Activated T-cell treated with anti-CD3 and anti-CD28 coated beads, Interleukin-2, amount 50 U/mL, for 72 hours (primary cell): ENCODE data around the gene TIPARP. TPM values are rescaled to one million over a fixed set of nuclear protein-coding genes. Genes with fewer than 3 reads are reported as not detected.

Experiments used
- ATAC-seq, 2 donors: fragments of 150-1000 bp; cut with Tn5 transposase; replicated peaks in 1 of 2; 2 replicates each; pipeline ENCODE4 v1.10.0; 2021; ENCODE audit warnings: moderate library complexity in 2 of 2, mild to moderate bottlenecking in 1 of 2
- DNase-seq, 2 donors: peaks; one replicate each; pipeline ENCODE4 v3.0.0; 2021 to 2022; ENCODE audit warnings: mixed read lengths in 1 of 2
- H3K27ac Mint-ChIP-seq: one replicate; pipeline ENCODE4 v1.8.0; 2022; ENCODE audit warnings: mild to moderate bottlenecking, moderate library complexity, mixed read lengths
- H3K27me3 Mint-ChIP-seq: one replicate; pipeline ENCODE4 v1.8.0; 2022; ENCODE audit warnings: low read depth, mixed read lengths
- H3K36me3 Mint-ChIP-seq, 2 donors: one replicate each; pipeline ENCODE4 v1.8.0; 2022; ENCODE audit warnings: mixed read lengths in 2 of 2, mild to moderate bottlenecking in 1 of 2; ENCODE audit not compliant: insufficient read depth in 2 of 2
- H3K4me1 Mint-ChIP-seq: one replicate; pipeline ENCODE4 v1.8.0; 2022; ENCODE audit warnings: low read depth, mixed read lengths
- H3K4me3 Mint-ChIP-seq, 2 donors: one replicate each; pipeline ENCODE4 v1.8.0; 2022; ENCODE audit warnings: mild to moderate bottlenecking in 2 of 2, mixed read lengths in 2 of 2, moderate library complexity in 2 of 2
- H3K9me3 Mint-ChIP-seq, 2 donors: one replicate each; pipeline ENCODE4 v1.8.0; 2022; ENCODE audit warnings: mixed read lengths in 2 of 2
- total RNA-seq, 2 donors: library from RNA; stranded (reverse); gene quantifications; one replicate each; pipeline ENCODE4 v1.2.3, GENCODE V29; 2022

The TIPARP gene
- total RNA-seq, 2 donors from 2014 or later: 21.3 to 21.6 TPM

DNA sequence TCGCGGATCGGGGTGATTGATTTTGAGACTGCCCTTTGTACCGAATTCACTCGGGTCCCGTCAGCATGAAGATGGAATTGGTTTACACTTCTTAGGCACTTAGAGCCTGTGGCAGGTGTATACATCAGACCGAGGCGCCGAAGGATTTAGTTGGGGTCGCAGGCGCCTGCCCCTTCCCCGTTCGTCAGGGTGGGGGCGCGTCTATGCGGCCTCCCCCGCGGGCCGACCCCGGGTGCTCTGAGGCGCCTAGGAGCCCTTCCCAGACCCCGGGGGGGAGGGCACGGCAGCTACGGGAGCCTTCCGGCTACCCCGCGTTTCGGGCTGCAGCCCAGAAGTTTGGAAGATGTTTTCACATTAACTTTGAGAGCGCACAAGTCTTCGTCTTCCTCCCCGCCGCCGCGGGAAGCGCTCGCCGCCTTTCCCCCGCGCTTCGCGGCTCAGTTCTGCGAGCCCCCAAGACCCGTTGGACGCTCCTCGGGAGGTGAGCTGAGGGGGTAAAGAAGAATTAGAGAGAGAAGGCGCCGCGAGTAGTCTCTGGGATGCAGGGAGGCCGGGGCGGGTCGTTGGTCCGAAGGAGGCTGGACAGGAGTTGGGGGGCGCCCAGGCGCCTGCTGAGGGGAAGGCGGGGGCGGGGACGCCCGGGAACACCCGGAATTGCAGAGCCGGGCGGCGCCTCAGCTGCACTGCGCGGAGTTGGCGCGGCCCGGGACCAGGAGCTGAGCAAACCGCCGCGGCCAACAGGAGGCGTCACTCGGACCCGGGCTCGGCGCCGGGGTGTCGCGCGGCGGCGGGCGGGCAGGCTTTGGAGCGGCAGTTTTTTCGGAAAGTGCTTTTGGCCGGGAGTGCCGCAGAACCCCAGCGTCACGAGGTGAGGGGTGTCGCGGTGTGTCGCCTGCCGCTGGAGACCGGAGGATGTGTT, 780 bp downstream of the TIPARP start:
- Mint-ChIP-seq H3K9me3 (no peaks in the 10 kb centered on the region), H3K27ac (peak overlapping the region; percentile 75), H3K4me1 (peaks cover 50% of the 10 kb centered on the region), H3K4me3 (peak overlapping the region; percentile 95 to 98), H3K36me3 (peaks cover 18 to 30% of the 10 kb centered on the region in 2 donors), H3K27me3 (peaks cover 9% of the 10 kb centered on the region)
- peak; percentile 1 to 17 for ATAC-seq
- peak; percentile 39 to 55 for DNase-seq

DNA sequence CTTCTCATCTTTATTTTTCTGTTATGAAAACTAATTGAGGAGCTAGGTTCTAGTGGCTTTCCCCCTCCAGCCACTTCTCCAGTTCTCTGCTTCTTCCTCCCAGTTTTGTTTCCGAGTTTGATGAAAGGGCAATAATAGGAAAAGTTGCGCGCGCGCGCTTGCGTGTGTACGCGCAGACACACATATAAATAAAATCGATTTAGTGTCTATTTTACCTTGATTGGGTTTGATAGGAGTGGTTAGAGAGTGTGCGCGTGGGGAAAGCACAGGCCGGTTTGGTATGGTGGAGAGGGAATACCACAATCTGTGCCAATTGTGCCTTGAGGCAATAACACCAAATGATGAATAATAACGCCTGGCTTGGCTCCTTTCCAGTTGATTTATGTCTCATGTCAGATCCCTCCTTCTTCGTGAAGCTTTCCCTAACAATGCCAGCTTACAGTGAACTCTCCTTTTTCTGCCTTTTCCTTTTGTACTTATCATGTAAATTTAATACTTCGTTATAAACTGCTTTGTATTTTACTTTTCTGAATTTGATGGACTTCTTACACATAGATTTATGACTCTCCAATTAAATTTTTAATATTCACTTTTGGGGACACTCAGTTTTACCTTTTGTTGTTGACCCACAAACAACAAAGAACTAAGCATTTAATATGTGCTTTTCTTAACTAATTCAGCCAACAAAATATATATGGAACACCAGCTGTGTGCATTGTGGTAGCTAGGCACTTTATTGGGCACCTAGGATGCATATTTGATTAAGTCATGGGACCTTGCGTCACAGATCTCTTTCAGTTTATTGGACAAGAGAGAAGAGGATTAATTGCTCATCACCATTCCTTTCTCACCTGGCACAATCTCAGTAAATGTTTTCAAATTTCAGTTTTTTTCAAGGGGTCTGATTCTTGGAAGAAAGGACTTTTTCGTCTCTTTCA, 1.7 kb downstream of the TIPARP start:
- H3K36me3 Mint-ChIP-seq: peaks cover 22 to 37% of the 10 kb centered on the region in 2 donors
- no peak for ATAC-seq
- peak; percentile 51 to 58 for DNase-seq
- peaks cover 9% of the 10 kb centered on the region for H3K27me3 Mint-ChIP-seq
- H3K9me3 Mint-ChIP-seq: no peaks in the 10 kb centered on the region
- H3K27ac Mint-ChIP-seq: peak overlapping the region; percentile 97
- H3K4me1 Mint-ChIP-seq: peaks cover 59% of the 10 kb centered on the region
- peak overlapping the region; percentile 95 to 98 for H3K4me3 Mint-ChIP-seq

GRCh38 chr3:156676768-156677479, 2.5 kb downstream of the TIPARP start:
- DNase-seq (peak; percentile 48 to 53), ATAC-seq (peak; percentile 34)
- Mint-ChIP-seq H3K9me3 (no peaks in the 10 kb centered on the region), H3K4me1 (peaks cover 67% of the 10 kb centered on the region), H3K36me3 (peaks cover 22 to 40% of the 10 kb centered on the region in 2 donors), H3K4me3 (peak overlapping the region; percentile 95 to 98), H3K27ac (peak overlapping the region; percentile 97), H3K27me3 (peaks cover 4% of the 10 kb centered on the region)

DNA sequence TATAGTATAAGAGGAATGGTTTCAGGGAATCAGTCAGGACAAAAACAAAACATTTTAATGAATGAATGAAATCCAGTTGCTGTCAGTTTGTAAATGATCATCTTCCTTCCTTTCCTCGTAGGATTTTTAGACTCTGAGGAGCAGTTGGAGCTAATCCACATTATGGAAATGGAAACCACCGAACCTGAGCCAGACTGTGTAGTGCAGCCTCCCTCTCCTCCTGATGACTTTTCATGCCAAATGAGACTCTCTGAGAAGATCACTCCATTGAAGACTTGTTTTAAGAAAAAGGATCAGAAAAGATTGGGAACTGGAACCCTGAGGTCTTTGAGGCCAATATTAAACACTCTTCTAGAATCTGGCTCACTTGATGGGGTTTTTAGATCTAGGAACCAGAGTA, 3.1 kb downstream of the TIPARP start:
- ATAC-seq (no peak), DNase-seq (no peak)
- peaks cover 22 to 42% of the 10 kb centered on the region in 2 donors for H3K36me3 Mint-ChIP-seq
- H3K4me3 Mint-ChIP-seq: peak overlapping the region; percentile 95 to 98
- H3K9me3 Mint-ChIP-seq: no peaks in the 10 kb centered on the region
- H3K27ac Mint-ChIP-seq: peak overlapping the region; percentile 97
- peaks cover 74% of the 10 kb centered on the region for H3K4me1 Mint-ChIP-seq
- H3K27me3 Mint-ChIP-seq: no peaks in the 10 kb centered on the region

- Mint-ChIP-seq H3K36me3 (peaks cover 22 to 42% of the 10 kb centered on the region in 2 donors), H3K9me3 (no peaks in the 10 kb centered on the region), H3K27ac (peak overlapping the region; percentile 21), H3K4me3 (peak overlapping the region in 1 of 2 donors; percentile 95), H3K4me1 (peaks cover 72% of the 10 kb centered on the region), H3K27me3 (no peaks in the 10 kb centered on the region)
- ATAC-seq (no peak), DNase-seq (no peak)
Measured at GRCh38 chr3:156678197-156678596, 3.8 kb downstream of the TIPARP start.

DNA sequence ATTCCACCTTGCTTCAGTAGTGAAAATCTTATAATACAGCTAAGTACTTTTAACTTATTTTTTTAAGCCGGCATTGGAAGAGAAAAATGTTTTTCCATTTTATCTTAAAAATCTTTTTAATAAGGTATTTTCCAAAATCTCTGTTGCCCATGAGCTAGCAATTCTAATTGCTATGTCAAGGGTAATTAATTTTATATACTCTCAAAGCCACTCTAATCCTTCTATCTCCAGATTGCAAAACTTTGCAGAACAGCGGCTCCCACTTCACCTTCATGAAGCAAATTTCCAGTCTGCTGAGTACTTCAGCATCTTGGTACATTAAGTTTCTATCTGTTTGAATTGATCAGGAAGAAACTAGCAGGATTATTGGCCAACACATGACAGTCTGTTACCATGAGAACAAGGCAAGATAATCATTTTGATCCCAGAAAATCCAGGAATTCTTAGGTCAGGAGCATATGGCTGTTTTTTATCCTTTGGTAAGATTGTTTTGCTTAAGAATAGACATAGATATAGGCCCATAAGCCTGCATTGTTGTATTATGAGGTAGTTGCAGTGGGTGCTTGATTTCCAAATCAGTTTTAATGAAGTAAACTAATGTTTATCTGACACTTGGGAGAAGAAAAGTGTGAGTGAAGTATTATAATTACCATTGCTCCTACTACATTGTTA, 6.0 kb downstream of the TIPARP start:
- H3K4me1 Mint-ChIP-seq: peaks cover 80% of the 10 kb centered on the region
- ATAC-seq (no peak), DNase-seq (no peak)
- H3K27me3 Mint-ChIP-seq: no peaks in the 10 kb centered on the region
- H3K9me3 Mint-ChIP-seq: no peaks in the 10 kb centered on the region
- peaks cover 22 to 42% of the 10 kb centered on the region in 2 donors for H3K36me3 Mint-ChIP-seq
- peak overlapping the region; percentile 37 to 66 for H3K4me3 Mint-ChIP-seq
- no peak overlapping the region for H3K27ac Mint-ChIP-seq

DNA sequence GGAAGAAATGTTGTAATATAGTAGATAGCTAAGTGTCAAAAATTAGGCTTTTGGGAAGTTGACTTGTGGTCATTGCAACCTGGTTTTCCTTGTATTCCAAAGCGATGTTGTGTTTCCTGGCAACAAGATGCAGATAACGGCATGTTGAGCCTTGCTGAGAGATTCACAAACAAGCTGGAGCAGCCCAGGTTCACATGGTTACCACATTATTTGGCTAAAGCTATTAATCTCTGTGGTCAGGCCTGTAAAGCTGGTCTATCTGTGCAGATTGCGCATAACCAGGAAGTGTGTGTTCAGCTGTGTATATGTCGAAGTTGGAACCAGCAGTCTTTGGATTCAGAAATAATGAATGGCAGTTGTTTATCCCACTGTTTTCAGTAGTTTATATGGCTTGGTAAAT, 6.6 kb downstream of the TIPARP start:
- no peaks in the 10 kb centered on the region for H3K9me3 Mint-ChIP-seq
- peaks cover 19 to 38% of the 10 kb centered on the region in 2 donors for H3K36me3 Mint-ChIP-seq
- DNase-seq: no peak
- peaks cover 85% of the 10 kb centered on the region for H3K4me1 Mint-ChIP-seq
- no peak for ATAC-seq
- H3K27ac Mint-ChIP-seq: no peak overlapping the region
- peak overlapping the region; percentile 37 to 66 for H3K4me3 Mint-ChIP-seq
- no peaks in the 10 kb centered on the region for H3K27me3 Mint-ChIP-seq

DNA sequence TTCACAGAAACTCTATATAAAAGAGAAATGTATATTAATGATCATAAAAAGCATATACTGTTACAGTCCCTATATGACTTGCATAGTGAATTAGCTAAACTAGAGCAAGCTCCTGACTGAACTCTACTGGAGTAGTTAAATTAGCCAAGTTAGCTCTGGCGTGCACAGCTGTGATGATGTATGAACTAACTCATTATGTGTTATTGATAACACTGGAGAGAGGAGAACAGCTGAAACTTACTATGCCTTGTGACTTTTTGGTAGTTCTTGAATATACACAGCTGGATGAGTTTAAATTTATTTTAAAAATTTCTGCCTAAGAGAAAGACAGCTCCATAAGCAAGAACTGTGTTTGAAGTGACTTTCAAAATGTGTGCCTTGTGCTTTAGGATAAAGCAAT, 8.1 kb downstream of the TIPARP start:
- DNase-seq: no peak
- H3K27ac Mint-ChIP-seq: no peak overlapping the region
- H3K4me3 Mint-ChIP-seq: no peak overlapping the region
- H3K27me3 Mint-ChIP-seq: no peaks in the 10 kb centered on the region
- H3K4me1 Mint-ChIP-seq: peaks cover 81% of the 10 kb centered on the region
- no peaks in the 10 kb centered on the region for H3K9me3 Mint-ChIP-seq
- ATAC-seq: no peak
- H3K36me3 Mint-ChIP-seq: peaks cover 17 to 30% of the 10 kb centered on the region in 2 donors

- H3K27me3 Mint-ChIP-seq: no peaks in the 10 kb centered on the region
- no peak overlapping the region for H3K4me3 Mint-ChIP-seq
- H3K4me1 Mint-ChIP-seq: peaks cover 81% of the 10 kb centered on the region
- no peaks in the 10 kb centered on the region for H3K9me3 Mint-ChIP-seq
- ATAC-seq (no peak), DNase-seq (no peak)
- peaks cover 15 to 25% of the 10 kb centered on the region in 2 donors for H3K36me3 Mint-ChIP-seq
- H3K27ac Mint-ChIP-seq: no peak overlapping the region
Measured at GRCh38 chr3:156682963-156683362, 8.6 kb downstream of the TIPARP start.

GRCh38 chr3:156685198-156685597, 10.8 kb downstream of the TIPARP start:
- Mint-ChIP-seq H3K27ac (peak overlapping the region; percentile 48), H3K9me3 (no peaks in the 10 kb centered on the region), H3K4me1 (peaks cover 80% of the 10 kb centered on the region), H3K4me3 (peak overlapping the region; percentile 4 to 63), H3K36me3 (peaks cover 6 to 19% of the 10 kb centered on the region in 2 donors), H3K27me3 (no peaks in the 10 kb centered on the region)
- ATAC-seq (peak; percentile 54 to 77), DNase-seq (no peak)

DNA sequence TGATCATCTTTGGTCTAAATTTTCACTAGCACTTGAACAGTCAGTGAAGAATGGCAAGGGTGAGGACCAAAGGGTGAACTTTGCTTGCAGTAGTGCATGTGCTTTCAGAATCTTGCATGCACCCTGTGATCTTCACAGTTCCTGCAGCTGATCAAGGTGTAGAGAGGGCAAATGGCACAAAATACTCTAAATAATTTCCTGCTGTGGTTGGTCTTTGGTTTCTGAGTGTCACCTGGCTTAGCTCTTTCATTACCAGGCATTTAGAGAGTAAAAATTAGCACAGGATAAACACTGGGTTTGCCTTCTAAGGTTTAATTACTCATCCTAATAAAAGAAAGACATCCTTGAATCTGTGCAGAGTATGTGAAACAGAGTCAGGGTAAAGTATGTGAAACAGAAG, 11.4 kb downstream of the TIPARP start:
- no peak for DNase-seq
- Mint-ChIP-seq H3K4me1 (peaks cover 80% of the 10 kb centered on the region), H3K27me3 (no peaks in the 10 kb centered on the region), H3K4me3 (peak overlapping the region in 1 of 2 donors; percentile 63), H3K9me3 (no peaks in the 10 kb centered on the region), H3K36me3 (peaks cover 2 to 14% of the 10 kb centered on the region in 2 donors), H3K27ac (peak overlapping the region; percentile 51)
- peak; percentile 28 to 29 for ATAC-seq

- H3K4me1 Mint-ChIP-seq: peaks cover 75% of the 10 kb centered on the region
- H3K9me3 Mint-ChIP-seq: no peaks in the 10 kb centered on the region
- peaks cover 2 to 8% of the 10 kb centered on the region in 2 donors for H3K36me3 Mint-ChIP-seq
- DNase-seq (no peak), ATAC-seq (peak; percentile 64 to 66)
- peak overlapping the region; percentile 81 for H3K27ac Mint-ChIP-seq
- peak overlapping the region in 1 of 2 donors; percentile 64 for H3K4me3 Mint-ChIP-seq
- no peaks in the 10 kb centered on the region for H3K27me3 Mint-ChIP-seq
Measured at GRCh38 chr3:156687023-156687422, 12.6 kb downstream of the TIPARP start.
